GM18909 (cell line): ENCODE results near the gene DNAJC24.

Experiments used
- ATAC-seq: cut with Tn5 transposase; IDR thresholded peaks from one replicate; pipeline ENCODE4 v1.9.1; 2021; ENCODE audit warnings: mild to moderate bottlenecking; ENCODE audit not compliant: unreplicated experiment, poor library complexity

Gene DNAJC24

DNA sequence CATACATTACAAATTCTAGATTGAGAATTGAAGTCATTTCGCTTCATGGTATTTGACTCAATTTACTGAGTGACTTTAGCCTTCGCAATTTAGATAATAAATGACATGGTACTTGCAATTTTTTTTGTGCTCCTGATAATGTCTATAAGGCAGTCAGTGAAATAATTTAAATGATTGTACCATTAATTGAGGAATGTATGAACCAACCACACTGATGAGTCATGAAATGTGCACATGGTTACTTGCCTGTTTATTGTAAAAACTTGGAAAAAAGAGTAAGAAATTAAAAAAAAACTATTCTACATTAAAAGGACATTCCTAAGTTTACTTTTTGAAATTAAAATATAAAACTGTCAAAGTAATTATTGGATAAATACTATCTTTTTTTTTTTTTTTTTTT lies 43.3 kb downstream of the DNAJC24 start:
- ATAC-seq: no peak

DNA sequence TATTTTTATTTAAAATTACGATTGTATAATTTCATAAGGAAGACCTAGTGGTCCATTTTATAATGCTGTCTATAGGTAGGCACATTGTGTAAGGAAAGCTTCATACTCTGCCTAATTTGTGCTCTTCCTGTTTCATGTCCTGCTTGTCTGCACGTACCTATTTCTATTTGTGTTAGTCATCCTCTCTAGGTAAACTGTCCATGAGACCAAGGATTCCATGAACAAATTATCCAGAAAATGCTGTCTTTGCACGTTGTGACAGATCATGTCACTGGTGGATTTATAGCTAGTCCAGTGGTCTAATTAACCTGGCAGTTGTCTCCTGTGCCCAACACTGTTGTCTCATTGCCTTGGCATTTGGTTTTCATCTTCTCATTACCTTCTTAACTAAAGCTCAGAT lies 44.7 kb downstream of the DNAJC24 start:
- no peak for ATAC-seq

DNA sequence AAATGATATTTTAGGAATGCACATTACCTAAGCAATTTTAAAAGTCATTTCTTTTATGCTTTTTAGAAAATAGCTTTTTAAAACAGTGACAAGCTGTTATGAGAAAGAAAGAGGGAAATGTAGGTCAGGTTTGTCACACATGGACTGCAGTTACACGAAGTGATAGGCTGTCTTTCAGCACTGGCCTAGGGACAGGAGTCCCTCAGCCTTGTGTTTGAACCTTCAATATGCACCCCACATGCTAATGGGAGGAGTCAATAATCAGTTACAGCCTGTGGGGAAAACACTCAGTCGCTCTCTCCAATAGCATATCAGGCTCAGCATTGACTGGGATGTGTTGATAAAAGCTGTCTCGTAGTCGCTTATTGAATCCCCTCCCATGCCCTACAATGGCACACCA lies 45.8 kb downstream of the DNAJC24 start:
- ATAC-seq: no peak

DNA sequence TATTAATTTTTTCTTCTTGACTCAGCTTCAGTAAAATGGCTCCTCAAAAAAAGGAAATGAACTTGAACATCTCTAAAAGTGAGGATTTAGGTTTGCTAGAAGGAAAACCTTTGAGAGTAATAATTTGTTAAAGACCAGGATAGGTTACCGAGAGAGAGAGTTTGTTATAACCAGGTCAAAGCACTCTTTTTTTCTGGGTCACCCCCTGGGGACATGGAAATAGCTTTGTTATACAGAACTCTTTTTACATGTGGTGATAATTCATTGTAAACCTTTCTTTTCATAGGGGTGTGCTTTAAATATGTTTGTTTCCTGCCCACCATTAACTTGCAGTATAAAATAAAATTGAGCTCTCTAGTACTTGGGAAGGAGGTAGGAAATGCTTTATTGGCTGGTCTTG lies 47.7 kb downstream of the DNAJC24 start:
- no peak for ATAC-seq

DNA sequence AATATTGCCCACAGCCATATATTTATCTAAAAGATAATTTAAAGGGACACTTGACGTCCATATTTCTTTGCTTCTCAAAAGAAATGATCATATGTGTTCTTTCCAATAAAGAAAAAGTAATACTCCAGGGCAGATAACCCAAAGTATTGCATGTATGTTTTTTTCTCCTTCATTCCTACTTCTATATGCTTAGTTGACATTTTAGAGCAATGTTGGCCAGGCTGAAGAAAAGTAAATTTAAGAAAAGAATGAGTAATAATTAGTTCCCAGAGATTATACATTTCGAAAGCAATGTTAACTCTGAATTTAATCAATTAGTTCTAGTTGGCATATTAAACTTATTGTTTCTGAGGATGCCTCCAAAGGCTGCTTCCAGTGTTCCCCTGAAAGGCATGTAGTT lies 48.2 kb downstream of the DNAJC24 start:
- ATAC-seq: no peak

DNA sequence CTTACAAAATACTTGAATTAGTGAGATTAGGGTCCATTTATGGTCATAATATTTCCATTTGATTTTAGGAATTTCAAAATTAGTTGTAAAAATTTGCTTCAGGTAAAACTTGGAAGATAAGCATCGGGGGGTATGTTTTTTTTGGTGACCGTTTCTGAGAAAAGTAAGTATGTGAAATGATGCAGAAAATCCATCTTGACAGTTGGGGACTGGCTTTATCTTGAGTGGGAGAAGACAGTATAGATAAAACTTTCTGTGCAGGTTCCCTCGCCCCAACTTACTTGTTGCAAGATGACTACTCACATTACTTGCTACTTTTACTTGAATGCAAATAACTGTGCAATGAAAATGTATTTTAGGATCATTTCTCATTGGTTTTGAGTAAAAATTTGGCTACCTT lies 49.5 kb downstream of the DNAJC24 start:
- no peak for ATAC-seq

DNA sequence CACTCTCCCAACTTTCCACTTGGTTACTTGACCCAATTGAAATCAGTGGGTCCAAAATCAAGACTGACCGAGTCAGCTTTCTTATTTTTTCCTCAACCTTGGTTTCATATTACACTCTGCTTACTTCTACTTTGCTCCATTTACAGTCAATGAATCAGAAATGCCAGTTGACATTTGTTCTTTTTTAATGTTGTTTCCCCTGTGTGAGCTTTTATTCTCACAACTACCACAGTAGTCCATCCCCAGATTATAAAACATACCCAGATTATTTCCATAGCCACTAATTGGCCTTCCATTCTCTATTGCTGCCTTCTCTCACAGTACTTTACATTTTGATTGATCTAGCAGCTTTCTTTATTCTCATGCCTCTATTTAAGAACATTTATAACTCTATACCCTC lies 50.0 kb downstream of the DNAJC24 start:
- ATAC-seq: no peak

DNA sequence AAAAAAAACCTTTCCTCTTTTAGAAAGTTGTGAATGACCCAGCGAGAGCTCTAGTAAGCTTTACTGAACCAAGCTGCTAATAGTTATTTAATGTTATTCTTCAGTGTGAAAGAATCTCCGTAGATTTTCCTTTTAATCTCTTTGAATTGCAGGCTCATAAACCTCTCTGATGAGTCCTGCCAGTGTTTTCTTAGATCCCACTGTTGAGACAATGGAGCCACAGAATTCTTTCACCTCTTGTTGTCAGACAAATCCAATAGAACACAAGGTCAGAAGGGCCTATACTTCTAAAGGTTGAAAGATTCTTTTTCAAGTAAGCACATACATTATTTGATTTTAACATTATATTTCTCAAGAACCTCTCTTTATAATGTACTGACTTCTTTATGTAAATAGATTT lies 52.2 kb downstream of the DNAJC24 start:
- no peak for ATAC-seq

DNA sequence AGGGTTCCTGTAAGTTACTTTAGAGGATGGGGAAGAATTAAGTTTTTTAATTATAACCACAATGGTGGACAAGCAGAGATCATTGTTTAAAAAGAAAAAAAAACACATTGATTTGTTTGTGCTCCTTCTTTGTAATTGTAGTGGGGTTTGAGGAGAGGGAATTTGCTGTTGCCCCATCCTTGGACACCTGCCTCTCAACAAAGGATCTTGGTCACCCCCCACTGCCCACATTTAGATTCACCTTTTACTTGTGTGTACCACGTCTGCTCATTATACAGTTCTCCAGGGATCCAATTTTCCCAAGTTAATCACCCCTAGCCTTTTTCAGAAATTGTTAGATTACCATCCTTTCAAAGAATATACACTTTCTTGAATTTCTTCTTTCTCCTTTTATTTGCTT lies 53.0 kb downstream of the DNAJC24 start:
- ATAC-seq: no peak

DNA sequence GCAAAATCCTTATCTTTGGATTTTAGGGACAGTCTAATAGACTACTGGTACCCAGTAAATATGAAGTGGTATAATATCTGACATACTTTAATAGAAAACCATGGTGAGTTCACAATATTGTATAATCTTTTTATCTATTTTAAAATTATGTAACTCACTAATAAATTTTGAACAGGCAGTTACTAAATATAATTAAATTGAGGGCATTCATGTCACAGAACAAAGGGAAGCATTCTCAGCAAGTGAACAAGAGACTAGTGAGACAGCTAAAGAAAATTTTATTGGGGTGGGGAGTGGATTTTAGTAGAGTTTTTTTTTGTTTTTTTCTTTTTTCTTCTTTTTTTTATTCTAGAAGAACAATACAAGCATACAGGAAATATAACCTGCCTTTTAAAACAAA lies 55.0 kb downstream of the DNAJC24 start:
- no peak for ATAC-seq

DNA sequence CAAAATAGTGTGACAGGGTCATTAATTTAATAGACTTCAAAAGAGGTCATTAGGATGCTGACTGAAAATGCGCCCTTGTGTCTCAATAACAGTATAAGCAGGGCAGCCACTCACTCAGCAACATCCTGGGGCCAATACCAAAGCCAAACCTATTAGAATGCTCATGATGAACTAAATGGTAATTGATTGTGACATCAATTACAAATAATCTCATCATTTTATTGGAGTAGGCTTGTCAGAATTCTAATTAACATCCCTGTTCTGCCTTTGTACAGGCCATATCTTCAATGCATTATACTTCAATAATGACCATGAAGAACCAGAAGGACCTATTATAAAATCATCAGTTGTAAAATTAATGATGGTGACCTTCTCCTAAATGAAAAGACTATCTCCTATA lies 64.2 kb downstream of the DNAJC24 start:
- ATAC-seq: no peak

DNA sequence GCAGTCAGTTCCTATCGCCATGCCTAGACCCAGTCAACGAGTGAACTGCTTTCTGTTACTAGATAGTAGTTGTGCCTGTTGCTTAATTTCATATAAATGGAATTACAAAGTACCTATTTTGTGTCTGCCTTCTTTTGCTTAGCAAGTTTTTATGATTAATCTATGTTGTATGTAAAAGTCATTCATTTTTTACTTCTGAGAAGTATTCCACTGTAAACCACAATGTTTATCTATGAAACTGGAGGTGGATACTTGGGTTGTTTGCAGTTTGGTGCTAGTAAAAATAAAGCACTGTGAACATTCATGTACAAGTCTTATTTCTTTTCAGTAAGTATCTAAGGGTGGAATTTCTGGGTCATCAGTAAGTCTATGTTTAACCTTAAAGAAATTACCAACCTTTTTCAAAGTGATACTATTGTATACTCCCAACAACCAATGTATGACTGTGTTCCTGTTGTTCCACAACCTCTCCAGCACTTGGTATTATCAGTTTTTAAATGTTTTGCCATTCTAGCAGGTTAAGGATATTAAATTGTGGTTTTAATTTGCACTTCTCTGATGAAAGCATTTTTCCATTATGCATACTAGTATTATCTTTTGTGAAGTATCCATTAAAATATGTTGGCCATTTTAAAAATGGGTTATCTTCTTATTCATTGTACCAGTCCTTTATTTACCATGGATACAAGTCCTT lies 68.2 kb downstream of the DNAJC24 start:
- no peak for ATAC-seq

DNA sequence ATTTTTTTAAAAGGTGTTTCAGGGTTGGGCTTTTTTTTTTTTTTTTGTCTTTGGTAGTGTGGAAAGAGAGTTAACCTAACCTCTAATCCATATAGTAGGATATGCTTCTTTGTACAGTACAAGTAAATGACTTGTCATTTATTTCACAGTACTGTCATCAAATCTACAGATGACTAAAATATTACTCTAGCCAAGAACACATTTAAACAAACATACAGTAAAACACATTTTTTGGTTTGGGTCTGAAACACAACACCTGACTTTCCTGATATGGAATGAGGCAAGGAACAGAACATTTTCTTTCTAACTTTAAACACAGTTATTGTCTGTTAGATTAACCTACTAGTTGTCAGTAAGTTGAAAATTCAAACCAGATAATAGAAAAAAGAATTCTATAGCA lies 71.6 kb downstream of the DNAJC24 start:
- ATAC-seq: no peak

DNA sequence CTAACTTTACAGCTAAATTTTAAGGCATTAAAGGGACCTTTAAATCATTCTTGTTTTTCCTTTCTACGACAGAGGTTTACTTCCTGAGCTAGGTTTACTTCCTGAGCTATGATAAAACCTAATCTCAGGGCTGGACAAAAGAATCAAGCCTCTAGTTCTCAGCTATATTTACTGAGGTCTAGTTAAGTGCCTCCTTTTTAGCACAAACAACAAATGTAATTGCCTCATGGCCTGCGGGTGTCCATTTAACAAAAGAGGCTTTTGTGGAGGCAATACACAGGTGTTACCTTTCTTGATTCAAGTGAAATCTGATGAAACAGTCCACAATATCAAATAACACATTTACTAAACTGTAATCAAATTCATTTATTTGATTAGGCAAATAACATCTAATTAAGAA lies 72.4 kb downstream of the DNAJC24 start:
- no peak for ATAC-seq

DNA sequence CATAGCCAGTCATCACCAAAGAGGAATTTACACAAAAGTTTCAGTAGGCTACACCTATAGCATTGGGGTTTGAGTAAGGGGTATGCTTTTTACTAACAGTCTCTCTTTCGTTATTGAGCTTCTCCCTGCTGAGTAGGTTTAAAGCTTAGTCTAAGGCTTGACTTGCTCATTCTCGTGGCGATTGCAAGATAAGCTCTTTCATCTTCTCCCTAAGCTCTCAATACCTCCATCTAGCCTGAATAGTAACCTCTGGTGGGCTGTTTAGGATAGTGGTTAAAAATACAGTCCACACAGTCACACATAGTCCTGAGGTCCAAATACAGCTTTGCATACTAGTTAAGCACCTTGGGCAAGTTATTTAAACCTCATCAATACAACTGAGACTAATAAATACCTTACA lies 74.1 kb downstream of the DNAJC24 start:
- ATAC-seq: no peak

DNA sequence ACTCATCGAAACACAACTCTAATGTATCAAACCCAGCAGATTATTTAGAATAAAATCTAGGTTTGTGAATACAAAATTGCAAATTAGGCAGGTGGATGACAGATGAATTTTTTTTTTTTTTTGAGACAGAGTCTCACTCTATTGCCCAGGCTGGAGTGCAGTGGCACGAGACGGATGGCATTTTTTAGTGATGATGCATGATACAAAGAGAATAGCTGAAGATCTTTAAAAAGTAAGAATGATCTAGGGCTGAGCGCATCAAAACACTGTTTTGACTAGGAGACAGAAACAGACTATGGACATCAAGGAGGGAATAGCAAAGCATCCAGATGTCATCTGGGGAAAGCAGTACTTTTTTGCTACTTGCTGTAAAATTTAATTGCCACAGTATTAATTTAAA lies 76.0 kb downstream of the DNAJC24 start:
- no peak for ATAC-seq

DNA sequence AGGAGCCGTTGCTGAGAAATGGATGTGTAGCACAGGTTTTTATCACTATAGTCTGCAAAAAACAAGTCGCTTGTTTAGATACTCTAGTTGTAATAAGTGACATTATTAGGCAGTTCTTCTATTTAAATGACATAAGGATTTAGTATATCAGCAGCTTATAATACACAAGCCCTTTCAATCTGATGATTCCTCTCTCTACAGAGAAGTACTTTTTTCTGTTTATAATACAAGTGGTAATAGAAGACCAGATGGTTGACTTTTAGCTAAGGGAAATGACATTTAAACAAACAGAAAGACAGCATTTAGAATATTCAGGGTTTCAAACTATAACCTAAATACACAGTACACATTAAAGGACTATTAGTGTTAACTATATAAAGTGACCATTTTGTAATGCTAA lies 79.4 kb downstream of the DNAJC24 start:
- ATAC-seq: no peak

DNA sequence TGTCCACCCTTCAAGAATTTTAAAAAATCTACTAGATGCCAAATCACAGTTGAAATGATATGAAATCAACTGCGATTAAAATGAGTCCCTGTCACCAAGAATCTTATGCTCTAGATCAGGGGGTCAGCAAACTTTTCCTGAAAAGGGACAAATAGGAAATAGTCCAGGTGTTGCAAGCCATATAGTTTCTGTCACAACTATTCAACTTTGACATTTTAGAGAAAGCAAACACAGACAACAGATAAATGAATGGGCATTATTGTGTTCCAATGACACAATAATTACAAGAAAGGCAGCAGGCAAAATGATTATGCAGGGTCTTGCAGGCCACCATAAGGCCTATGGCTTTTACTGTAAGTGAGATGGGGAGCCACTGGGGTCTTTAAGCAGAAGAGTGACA lies 81.2 kb downstream of the DNAJC24 start:
- ATAC-seq: no peak

DNA sequence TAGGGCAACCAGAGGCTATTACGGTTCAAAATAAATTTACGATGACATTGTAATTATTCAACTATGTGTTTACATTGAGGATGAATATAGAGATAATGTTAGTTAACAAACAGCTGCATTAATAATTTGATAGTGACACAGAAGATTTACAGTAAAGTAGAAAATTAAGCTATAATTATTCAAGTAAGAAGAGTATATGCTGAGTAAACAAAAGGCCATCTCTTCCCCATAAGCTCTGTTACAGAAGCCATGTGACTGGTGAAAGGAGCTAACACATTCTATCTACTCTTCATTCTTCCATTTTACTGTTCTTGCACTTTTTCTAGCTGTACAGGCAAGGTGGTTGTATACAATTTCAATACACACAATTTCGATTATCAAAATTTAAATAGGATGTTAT lies 85.5 kb downstream of the DNAJC24 start:
- no peak for ATAC-seq

DNA sequence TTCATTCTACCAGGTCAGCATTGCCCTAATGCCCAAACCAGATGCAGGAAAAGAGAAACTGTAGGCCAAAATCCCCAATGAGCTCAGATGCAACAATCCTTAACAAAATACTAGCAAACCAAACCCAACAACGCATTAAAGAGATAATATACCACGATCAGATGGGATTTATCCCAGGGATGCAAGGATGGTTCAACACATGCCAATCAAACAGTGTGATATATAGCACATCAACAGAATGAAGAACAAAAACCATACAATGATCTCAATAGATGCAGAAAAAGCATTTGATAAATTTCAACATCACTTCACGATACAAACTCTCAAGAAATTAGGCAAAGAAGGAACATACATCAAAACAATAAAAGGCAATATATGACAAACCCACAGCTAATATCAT lies 94.8 kb downstream of the DNAJC24 start:
- ATAC-seq: no peak

DNA sequence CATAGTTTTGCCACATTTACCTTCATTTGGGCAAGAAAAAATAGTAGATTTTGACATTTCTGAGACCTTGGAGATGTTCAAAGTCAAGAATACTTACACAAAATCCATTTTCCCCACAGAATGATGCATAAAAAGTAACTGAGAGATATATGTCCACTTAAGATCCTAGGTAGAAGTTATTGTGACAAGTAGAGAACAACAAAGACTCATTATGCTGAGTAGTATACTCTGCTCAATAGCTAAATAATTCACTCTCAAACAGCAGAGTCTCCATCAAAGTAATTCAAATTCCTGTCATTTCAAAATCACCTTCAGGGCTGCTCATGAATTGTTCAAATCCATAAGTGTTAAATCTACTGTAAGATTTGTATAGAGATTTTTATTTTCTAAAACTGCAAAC lies 104.4 kb downstream of the DNAJC24 start:
- no peak for ATAC-seq

DNA sequence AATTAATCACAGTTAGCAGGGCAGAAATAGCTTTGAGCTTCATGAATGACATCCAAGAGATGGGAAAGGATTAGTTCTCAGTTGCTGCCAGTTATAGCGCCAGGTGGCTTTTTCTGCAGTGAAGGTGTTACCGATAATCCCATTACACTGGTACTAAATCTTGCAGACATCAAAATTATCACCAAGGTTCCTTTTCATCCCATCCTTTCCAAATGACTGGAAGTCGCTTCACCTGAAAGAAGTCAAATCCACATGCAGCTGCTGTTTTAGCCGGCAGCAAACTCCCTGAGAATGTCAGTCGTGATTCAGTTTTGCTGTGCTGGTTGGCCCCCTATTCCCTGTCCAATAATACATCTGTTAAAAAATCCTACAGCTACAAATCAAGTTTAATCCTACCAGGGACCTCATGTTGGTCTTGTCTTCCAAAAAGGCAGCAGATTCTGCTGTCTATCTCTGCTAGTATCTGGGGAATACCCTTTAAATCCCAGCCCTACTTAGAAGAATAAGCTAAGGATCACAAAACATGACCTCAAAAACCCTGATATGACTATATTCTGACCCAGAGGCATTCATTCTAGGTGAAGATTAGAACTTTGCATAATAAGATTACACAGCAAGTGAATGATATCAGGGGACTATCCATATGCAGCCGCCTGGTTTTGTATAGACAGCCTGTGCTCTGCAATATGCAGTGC lies 108.0 kb downstream of the DNAJC24 start:
- ATAC-seq: no peak
